GM12865 (cell line): ENCODE measurements around the gene TAF10.
A peak's percentile ranks its signal among the peaks of the same experiment; 100 is the strongest.

Source experiments
- DNase-seq: peaks from one replicate; pipeline ENCODE4 v3.0.0; 2010; ENCODE audit warnings: low read depth
- H3K4me3 ChIP-seq: 2 replicates; pipeline ENCODE4 v1.5.1; 2011; ENCODE audit warnings: mild to moderate bottlenecking, low read depth, low read length, control low read depth
- CTCF ChIP-seq: IDR thresholded peaks from 2 replicates; pipeline ENCODE4 v1.5.1; 2011; ENCODE audit warnings: low read length, control low read depth, low read depth, inconsistent platforms; ENCODE audit not compliant: insufficient read depth; ENCODE audit errors: missing control alignments

Gene TAF10

GRCh38 chr11:6606471-6607189, 5.4 kb downstream of the TAF10 start:
- no peak for TF ChIP-seq CTCF
- peak; percentile 89 for DNase-seq
- H3K4me3 ChIP-seq: peak overlapping the region; percentile 23

DNA sequence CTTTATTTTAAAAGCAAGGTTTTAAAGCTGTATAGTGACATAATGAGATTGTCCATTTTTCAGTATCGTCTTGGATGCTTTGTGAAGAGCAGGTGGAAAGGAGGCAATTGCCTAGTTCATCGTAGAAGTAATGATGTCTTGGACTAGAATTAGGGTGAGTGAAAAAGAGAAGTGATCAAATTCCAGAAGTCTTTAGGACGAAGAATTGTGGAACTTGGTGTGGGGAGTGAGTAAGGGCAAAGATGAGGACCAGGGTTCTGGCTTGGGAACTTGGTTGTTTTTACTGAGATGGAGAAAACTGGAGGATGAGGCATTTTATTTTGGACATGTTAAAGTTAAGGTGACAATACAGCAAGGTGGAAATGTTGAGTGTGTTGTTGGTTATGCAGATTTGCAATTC, 7.2 kb downstream of the TAF10 start:
- no peak for DNase-seq
- H3K4me3 ChIP-seq: peak overlapping the region; percentile 82
- no peak for TF ChIP-seq CTCF

DNA sequence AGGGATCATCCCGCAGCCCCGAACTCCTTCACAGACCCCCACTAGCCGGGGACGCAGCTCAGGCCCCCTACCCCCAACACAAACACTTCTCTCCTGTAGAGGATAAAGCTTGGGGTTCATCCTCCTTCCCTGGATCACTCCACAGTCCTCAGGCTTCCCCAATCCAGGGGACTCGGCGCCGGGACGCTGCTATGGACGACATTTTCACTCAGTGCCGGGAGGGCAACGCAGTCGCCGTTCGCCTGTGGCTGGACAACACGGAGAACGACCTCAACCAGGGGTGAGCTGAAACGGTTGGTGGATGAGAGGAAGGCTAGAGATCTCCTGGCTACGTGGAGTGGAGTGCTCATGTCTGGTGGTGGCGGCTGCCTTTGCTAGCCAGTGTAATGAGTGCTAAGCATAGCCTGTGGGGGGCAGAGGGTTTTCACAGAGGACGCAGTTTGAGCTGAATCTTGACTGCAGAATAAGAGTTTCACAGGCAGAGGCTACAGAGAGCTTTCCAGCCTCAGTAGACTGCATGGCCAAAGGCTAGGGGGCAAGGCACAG, 7.9 kb downstream of the TAF10 start:
- peak; percentile 24 for TF ChIP-seq CTCF
- H3K4me3 ChIP-seq: peak overlapping the region; percentile 82
- DNase-seq: peak; percentile 75

DNA sequence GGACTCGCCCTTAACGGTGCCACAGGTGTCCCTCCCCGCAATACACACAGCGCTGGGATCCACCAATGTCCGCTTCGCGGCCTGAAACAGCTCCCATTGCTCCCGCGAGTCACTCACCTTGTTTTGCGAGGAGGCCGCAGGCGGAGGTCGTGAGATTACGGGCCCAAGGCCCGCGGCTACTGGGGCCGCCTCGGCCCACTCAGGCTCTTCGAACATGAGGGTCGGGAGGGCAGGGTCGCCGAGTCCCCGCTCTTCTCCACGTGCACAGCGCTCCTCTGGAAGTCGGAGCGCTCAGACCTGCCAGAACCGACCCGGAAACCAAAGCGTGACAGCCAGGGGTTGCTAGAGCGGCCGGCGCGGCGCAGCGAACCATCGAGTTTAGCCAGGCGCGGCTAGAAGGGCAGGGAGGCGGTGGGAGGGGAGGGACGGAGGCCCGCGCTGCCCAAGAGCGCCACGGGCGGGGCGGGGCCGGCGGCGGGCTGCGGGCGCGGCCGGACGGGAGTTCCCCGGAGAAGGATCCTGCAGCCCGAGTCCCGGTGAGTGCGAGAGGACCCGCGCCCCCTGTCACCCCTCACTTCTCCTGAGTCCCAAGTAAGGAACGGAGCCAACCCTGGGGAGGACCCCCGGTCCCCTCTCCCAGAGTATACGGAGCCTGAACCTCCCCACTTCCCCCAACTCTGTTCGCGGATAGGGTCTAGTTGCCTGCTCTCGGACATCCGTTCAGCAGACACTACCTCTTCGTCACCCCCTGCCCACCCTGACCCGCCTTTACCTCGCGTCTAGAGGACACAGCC, 8.5 kb downstream of the TAF10 start, which contains the start of the genes ILK and RRP8:
Gene ILK, plus strand, starts transcription at position 488 of the 794 bp plus-strand sequence. CDS start 498 bp downstream, outside the sequence.
Gene RRP8, minus strand, starts transcription at position 330 of the 794 bp plus-strand sequence. Its CDS starts 114 bp downstream, at position 216.
- H3K4me3 ChIP-seq: peak within 1 kb of the TSS; percentile 82
- peak; percentile 95 for DNase-seq

GRCh38 chr11:6602096-6602940, 9.7 kb downstream of the TAF10 start:
- TF ChIP-seq CTCF: no peak
- peak overlapping the region; percentile 82 for H3K4me3 ChIP-seq
- no peak for DNase-seq

More for the DNA sequence above, 8.5 kb downstream of the TAF10 start, which contains the start of the genes ILK and RRP8:
- no peak for TF ChIP-seq CTCF

DNA sequence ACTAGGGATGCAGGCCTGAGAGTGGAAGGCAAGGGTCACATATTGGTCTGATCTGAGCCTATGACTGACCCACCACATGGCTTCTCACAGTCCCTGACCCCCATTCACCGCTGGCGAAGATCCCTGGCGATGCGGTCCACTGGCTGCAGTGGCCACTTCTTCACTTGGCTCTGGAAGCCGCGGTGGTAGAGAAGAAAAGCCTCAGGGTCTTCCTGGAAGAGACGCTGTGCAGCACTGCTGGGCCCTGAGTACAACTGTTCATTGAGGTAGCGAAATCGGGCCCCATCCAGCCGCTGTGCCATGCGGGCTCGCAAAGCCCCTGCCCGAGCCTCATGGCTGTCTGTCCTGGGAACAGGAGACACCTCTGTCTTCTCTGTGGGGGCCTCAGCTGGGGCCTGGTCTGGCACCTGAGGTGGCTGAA, 11.0 kb downstream of the TAF10 start:
- TF ChIP-seq CTCF: no peak
- no peak for DNase-seq
- no peak overlapping the region for H3K4me3 ChIP-seq
